Measurements from ENCODE around the gene NRAP. TPM values are rescaled to one million over a fixed set of nuclear protein-coding genes. Genes with fewer than 3 reads are reported as not detected.

Gene NRAP
- total RNA-seq, 1 donor from 2014 or later = not detected

- no peaks in the 10 kb centered on the region for H3K36me3 Mint-ChIP-seq
- no peak overlapping the region for H3K4me3 Mint-ChIP-seq
These were observed 73.3 kb downstream of the NRAP start for GRCh38 chr10:113590581-113590980.

GRCh38 chr10:113589201-113589770 lies 74.6 kb downstream of the NRAP start:
- Mint-ChIP-seq H3K36me3 (no peaks in the 10 kb centered on the region), H3K4me3 (no peak overlapping the region), H3K27me3 (ENCODE audit: low read depth) (peaks cover 30% of the 10 kb centered on the region), H3K9me3 (no peaks in the 10 kb centered on the region), H3K27ac (no peak overlapping the region), H3K4me1 (no peaks in the 10 kb centered on the region)
- no peak for DNase-seq (ENCODE audit: low spot score in 2 of 2, unreplicated experiment in 2 of 2)
- no peak for TF ChIP-seq CTCF (IDR thresholded peaks at IDR 0.05; ENCODE audit: unreplicated experiment)

More at GRCh38 chr10:113590581-113590980, 73.3 kb downstream of the NRAP start:
- no peaks in the 10 kb centered on the region for H3K4me1 Mint-ChIP-seq
- no peak for DNase-seq (ENCODE audit: low spot score in 2 of 2, unreplicated experiment in 2 of 2)
- H3K27ac Mint-ChIP-seq = no peak overlapping the region
- no peak for TF ChIP-seq CTCF (IDR thresholded peaks at IDR 0.05; ENCODE audit: unreplicated experiment)
- no peaks in the 10 kb centered on the region for H3K9me3 Mint-ChIP-seq
- peaks cover 34% of the 10 kb centered on the region for H3K27me3 Mint-ChIP-seq (ENCODE audit: low read depth)

GRCh38 chr10:113585949-113586348 lies 77.9 kb downstream of the NRAP start:
- H3K4me3 Mint-ChIP-seq = no peak overlapping the region

GRCh38 chr10:113583571-113583970 lies 80.3 kb downstream of the NRAP start:
- TF ChIP-seq CTCF (IDR thresholded peaks at IDR 0.05; ENCODE audit: unreplicated experiment) = no peak
- no peak overlapping the region for H3K4me3 Mint-ChIP-seq
- H3K9me3 Mint-ChIP-seq = no peaks in the 10 kb centered on the region
- H3K4me1 Mint-ChIP-seq = no peaks in the 10 kb centered on the region
- DNase-seq (ENCODE audit: low spot score in 2 of 2, unreplicated experiment in 2 of 2) = no peak
- H3K27ac Mint-ChIP-seq = no peak overlapping the region
- H3K27me3 Mint-ChIP-seq (ENCODE audit: low read depth) = peaks cover 57% of the 10 kb centered on the region
- H3K36me3 Mint-ChIP-seq = no peaks in the 10 kb centered on the region

More at GRCh38 chr10:113585949-113586348, 77.9 kb downstream of the NRAP start:
- no peaks in the 10 kb centered on the region for H3K4me1 Mint-ChIP-seq
- H3K27me3 Mint-ChIP-seq (ENCODE audit: low read depth) = peaks cover 40% of the 10 kb centered on the region
- no peak for DNase-seq (ENCODE audit: low spot score in 2 of 2, unreplicated experiment in 2 of 2)
- no peak overlapping the region for H3K27ac Mint-ChIP-seq
- no peaks in the 10 kb centered on the region for H3K36me3 Mint-ChIP-seq
- TF ChIP-seq CTCF (IDR thresholded peaks at IDR 0.05; ENCODE audit: unreplicated experiment) = no peak
- no peaks in the 10 kb centered on the region for H3K9me3 Mint-ChIP-seq

- no peak for TF ChIP-seq CTCF (IDR thresholded peaks at IDR 0.05; ENCODE audit: unreplicated experiment)
- H3K4me3 Mint-ChIP-seq = no peak overlapping the region
- H3K27ac Mint-ChIP-seq = no peak overlapping the region
- peaks cover 72% of the 10 kb centered on the region for H3K27me3 Mint-ChIP-seq (ENCODE audit: low read depth)
- no peaks in the 10 kb centered on the region for H3K9me3 Mint-ChIP-seq
- DNase-seq (ENCODE audit: low spot score in 2 of 2, unreplicated experiment in 2 of 2) = no peak
- H3K36me3 Mint-ChIP-seq = no peaks in the 10 kb centered on the region
- no peaks in the 10 kb centered on the region for H3K4me1 Mint-ChIP-seq
These were observed 82.7 kb downstream of the NRAP start for GRCh38 chr10:113581092-113581491.

GRCh38 chr10:113578773-113579172 lies 85.1 kb downstream of the NRAP start:
- no peaks in the 10 kb centered on the region for H3K4me1 Mint-ChIP-seq
- no peaks in the 10 kb centered on the region for H3K36me3 Mint-ChIP-seq
- no peak overlapping the region for H3K27ac Mint-ChIP-seq
- H3K4me3 Mint-ChIP-seq = no peak overlapping the region
- peaks cover 80% of the 10 kb centered on the region for H3K27me3 Mint-ChIP-seq (ENCODE audit: low read depth)
- no peak for TF ChIP-seq CTCF (IDR thresholded peaks at IDR 0.05; ENCODE audit: unreplicated experiment)
- H3K9me3 Mint-ChIP-seq = no peaks in the 10 kb centered on the region
- DNase-seq (ENCODE audit: low spot score in 2 of 2, unreplicated experiment in 2 of 2) = no peak
